Measurements from ENCODE around the gene ANAPC2. TPM values are rescaled to one million over a fixed set of nuclear protein-coding genes. Genes with fewer than 3 reads are reported as not detected.

Gene ANAPC2
- total and polyA plus RNA-seq, 2 of the 4 experiments (the other 2 are of a cell fraction): 9.3 to 29.5 TPM

GRCh38 chr9:137187386-137187785 lies 974 bp downstream of the ANAPC2 start:
- in situ Hi-C loops (cut with MboI; ENCODE audit: low sequenced_read_pairs): no loop called here
- POLR2A ChIA-PET (ENCODE audit: unreplicated experiment): interaction anchor here (0.6 to 0.8 kb wide), 2 partner anchors 55 to 101 kb away, joined by 3 to 6 read pairs; partner anchors contain the start of gene MAN1B1

More at GRCh38 chr9:137187386-137187785, 974 bp downstream of the ANAPC2 start:
- 98% methylated on average over 6 of the region's 15 CpGs; no CpG with 5 or more reads in 1 of the 2 experiments for WGBS, 2 experiments (ENCODE audit: extremely low coverage in 2 of 2, insufficient read length in 1 of 2)
- no peak overlapping the region for H4K5ac ChIP-seq (ENCODE audit: low read depth, low read length)
- TF ChIP-seq NFE2L2 (IDR thresholded peaks at IDR 0.05; ENCODE audit: low read depth, low read length) (no peak), CEBPB (IDR thresholded peaks at IDR 0.05; ENCODE audit: low read depth, low read length) (no peak), BHLHE40 (IDR thresholded peaks at IDR 0.05; ENCODE audit: low read depth, low read length) (no peak), FOS (IDR thresholded peaks at IDR 0.05; ENCODE audit: low read depth, low read length) (no peak)
- no peak overlapping the region for H4K8ac ChIP-seq (ENCODE audit: low read depth in 2 of 2, low read length in 2 of 2)
- dilution Hi-C loops (cut with HindIII; ENCODE audit: low sequenced_read_pairs, unreplicated experiment) (no loop called here), intact Hi-C loops (cut with micrococcal nuclease) (no loop called here)
- no peak overlapping the region for H2BK5ac ChIP-seq (ENCODE audit: low read depth, low read length, poor library complexity, severe bottlenecking)
- no peaks in the 10 kb centered on the region for H3K27me3 ChIP-seq (ENCODE audit: control insufficient read depth, insufficient read depth, low read length)
- peak overlapping the region; percentile 88 for H3K4me2 ChIP-seq (ENCODE audit: low read depth, low read length)
- no TSS peak for BruUV-seq (replicated peaks)
- H2AK5ac ChIP-seq (ENCODE audit: low read depth, low read length): no peak overlapping the region
- H3K27ac ChIP-seq (ENCODE audit: insufficient read depth, low read length): no peak overlapping the region
- H3K4me1 ChIP-seq (ENCODE audit: control insufficient read depth, insufficient read depth, low read length): peaks cover 16% of the 10 kb centered on the region
- no peak overlapping the region for H2AK9ac ChIP-seq (replicated peaks; ENCODE audit: low read depth, low read length, poor library complexity)
- H3K23ac ChIP-seq (ENCODE audit: low read depth, low read length): no peak overlapping the region
- H3K9ac ChIP-seq (ENCODE audit: low read depth, low read length): peak overlapping the region; percentile 84; the same call in 1 of the 2 replicates
- ATAC-seq (ENCODE audit: low read depth) (no peak), DNase-seq (no peak)
- no peak overlapping the region for H2AFZ ChIP-seq (replicated peaks; ENCODE audit: low read length, poor library complexity)
- H4K91ac ChIP-seq (ENCODE audit: insufficient read depth, low read depth, low read length): no peak overlapping the region
- CTCF ChIA-PET: no interaction called here
- H4K20me1 ChIP-seq (ENCODE audit: insufficient read depth, low read length): peaks cover 22% of the 10 kb centered on the region
- no peak overlapping the region for H3K56ac ChIP-seq (ENCODE audit: extremely low read depth, insufficient read depth, low read length)
- H3K14ac ChIP-seq (replicated peaks; ENCODE audit: low read depth, low read length): no peak overlapping the region
- no peaks in the 10 kb centered on the region for H3K9me1 ChIP-seq (ENCODE audit: insufficient read depth, low read length)
- H3K18ac ChIP-seq (ENCODE audit: low read depth, low read length): no peak overlapping the region
- no peak overlapping the region for H3K4ac ChIP-seq (ENCODE audit: low read depth, low read length)
- H3K36me3 ChIP-seq (ENCODE audit: control insufficient read depth, insufficient read depth, low read length): peaks cover 63% of the 10 kb centered on the region
- peaks cover 5 to 54% of the 10 kb centered on the region in 2 experiments for H3K79me1 ChIP-seq (ENCODE audit: low read depth in 1 of 2, low read length in 2 of 2)
- H2BK15ac ChIP-seq (ENCODE audit: low read depth, low read length): no peak overlapping the region
- peak overlapping the region; percentile 91 for H3K4me3 ChIP-seq (ENCODE audit: insufficient read depth, low read depth, low read length)
- no peaks in the 10 kb centered on the region for H3K9me3 ChIP-seq (ENCODE audit: control insufficient read depth, insufficient read depth, low read length)
- H2BK120ac ChIP-seq (ENCODE audit: low read depth, low read length): no peak overlapping the region
- no peak overlapping the region for H2BK20ac ChIP-seq (ENCODE audit: low read depth, low read length)
